ENCODE results near the gene PROSER2.

Gene PROSER2

GRCh38 chr10:11795101-11795920 lies 27.8 kb upstream of the PROSER2 start:
- Histone ChIP-seq H3K4me3 (ENCODE audit: low read length) (no peak overlapping the region), H4K20me1 (ENCODE audit: control insufficient read depth, insufficient read depth, low read depth, low read length) (no peaks in the 10 kb centered on the region), H3K4me1 (ENCODE audit: control insufficient read depth, low read length) (peaks cover 18% of the 10 kb centered on the region), H3K27ac (ENCODE audit: low read depth, low read length) (no peak overlapping the region), H3K9me3 (ENCODE audit: control insufficient read depth, insufficient read depth, low read length) (no peaks in the 10 kb centered on the region), H3K36me3 (ENCODE audit: control insufficient read depth, low read length) (no peaks in the 10 kb centered on the region), H3K4me2 (ENCODE audit: low read length) (no peak overlapping the region), H3K27me3 (ENCODE audit: control insufficient read depth, low read length) (no peaks in the 10 kb centered on the region), H3K79me2 (ENCODE audit: control insufficient read depth, low read length) (no peaks in the 10 kb centered on the region), H3K9me2 (replicated peaks; ENCODE audit: control insufficient read depth, low read length) (no peaks in the 10 kb centered on the region), H3F3A (ENCODE audit: control insufficient read depth, insufficient read depth) (no peaks in the 10 kb centered on the region)
- no peak for TF ChIP-seq EZH2phosphoT487 (IDR thresholded peaks at IDR 0.05; ENCODE audit: borderline replicate concordance, low read length)
- TF ChIP-seq, protein P1, sequence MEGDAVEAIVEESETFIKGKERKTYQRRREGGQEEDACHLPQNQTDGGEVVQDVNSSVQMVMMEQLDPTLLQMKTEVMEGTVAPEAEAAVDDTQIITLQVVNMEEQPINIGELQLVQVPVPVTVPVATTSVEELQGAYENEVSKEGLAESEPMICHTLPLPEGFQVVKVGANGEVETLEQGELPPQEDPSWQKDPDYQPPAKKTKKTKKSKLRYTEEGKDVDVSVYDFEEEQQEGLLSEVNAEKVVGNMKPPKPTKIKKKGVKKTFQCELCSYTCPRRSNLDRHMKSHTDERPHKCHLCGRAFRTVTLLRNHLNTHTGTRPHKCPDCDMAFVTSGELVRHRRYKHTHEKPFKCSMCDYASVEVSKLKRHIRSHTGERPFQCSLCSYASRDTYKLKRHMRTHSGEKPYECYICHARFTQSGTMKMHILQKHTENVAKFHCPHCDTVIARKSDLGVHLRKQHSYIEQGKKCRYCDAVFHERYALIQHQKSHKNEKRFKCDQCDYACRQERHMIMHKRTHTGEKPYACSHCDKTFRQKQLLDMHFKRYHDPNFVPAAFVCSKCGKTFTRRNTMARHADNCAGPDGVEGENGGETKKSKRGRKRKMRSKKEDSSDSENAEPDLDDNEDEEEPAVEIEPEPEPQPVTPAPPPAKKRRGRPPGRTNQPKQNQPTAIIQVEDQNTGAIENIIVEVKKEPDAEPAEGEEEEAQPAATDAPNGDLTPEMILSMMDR (IDR thresholded peaks at IDR 0.05; ENCODE audit: low read depth, low read length, poor library complexity, severe bottlenecking), result no peak

- no peak overlapping the region for H3K27ac ChIP-seq (ENCODE audit: low read depth, low read length)
- H3K9me2 ChIP-seq (replicated peaks; ENCODE audit: control insufficient read depth, low read length), result no peaks in the 10 kb centered on the region
- peaks cover 18% of the 10 kb centered on the region for H3K4me1 ChIP-seq (ENCODE audit: control insufficient read depth, low read length)
- TF ChIP-seq, protein P1 (IDR thresholded peaks at IDR 0.05; ENCODE audit: low read depth, low read length, poor library complexity, severe bottlenecking), result no peak
- no peak for TF ChIP-seq EZH2phosphoT487 (IDR thresholded peaks at IDR 0.05; ENCODE audit: borderline replicate concordance, low read length)
- no peaks in the 10 kb centered on the region for H3F3A ChIP-seq (ENCODE audit: control insufficient read depth, insufficient read depth)
- no peak overlapping the region for H3K4me2 ChIP-seq (ENCODE audit: low read length)
- no peaks in the 10 kb centered on the region for H3K36me3 ChIP-seq (ENCODE audit: control insufficient read depth, low read length)
- no peak overlapping the region for H3K4me3 ChIP-seq (ENCODE audit: low read length)
- no peaks in the 10 kb centered on the region for H3K9me3 ChIP-seq (ENCODE audit: control insufficient read depth, insufficient read depth, low read length)
- H3K27me3 ChIP-seq (ENCODE audit: control insufficient read depth, low read length), result no peaks in the 10 kb centered on the region
- H4K20me1 ChIP-seq (ENCODE audit: control insufficient read depth, insufficient read depth, low read depth, low read length), result no peaks in the 10 kb centered on the region
- no peaks in the 10 kb centered on the region for H3K79me2 ChIP-seq (ENCODE audit: control insufficient read depth, low read length)
These were observed 26.7 kb upstream of the PROSER2 start for GRCh38 chr10:11796474-11796873.

- H4K20me1 ChIP-seq (ENCODE audit: control insufficient read depth, insufficient read depth, low read depth, low read length), result no peaks in the 10 kb centered on the region
These were observed 25.9 kb upstream of the PROSER2 start for GRCh38 chr10:11797281-11797680.

More at GRCh38 chr10:11797281-11797680, 25.9 kb upstream of the PROSER2 start:
- no peak for TF ChIP-seq EZH2phosphoT487 (IDR thresholded peaks at IDR 0.05; ENCODE audit: borderline replicate concordance, low read length)
- TF ChIP-seq, protein P1 (IDR thresholded peaks at IDR 0.05; ENCODE audit: low read depth, low read length, poor library complexity, severe bottlenecking), result no peak
- Histone ChIP-seq H3K4me2 (ENCODE audit: low read length) (no peak overlapping the region), H3K27ac (ENCODE audit: low read depth, low read length) (no peak overlapping the region), H3K4me3 (ENCODE audit: low read length) (no peak overlapping the region), H3K9me2 (replicated peaks; ENCODE audit: control insufficient read depth, low read length) (no peaks in the 10 kb centered on the region), H3K27me3 (ENCODE audit: control insufficient read depth, low read length) (no peaks in the 10 kb centered on the region), H3K4me1 (ENCODE audit: control insufficient read depth, low read length) (peaks cover 18% of the 10 kb centered on the region), H3K9me3 (ENCODE audit: control insufficient read depth, insufficient read depth, low read length) (no peaks in the 10 kb centered on the region), H3K79me2 (ENCODE audit: control insufficient read depth, low read length) (no peaks in the 10 kb centered on the region), H3K36me3 (ENCODE audit: control insufficient read depth, low read length) (no peaks in the 10 kb centered on the region), H3F3A (ENCODE audit: control insufficient read depth, insufficient read depth) (no peaks in the 10 kb centered on the region)
